IPS-15b (cell line): ENCODE measurements around the gene NEGR1.

Experiments
- H3K27me3 ChIP-seq: one replicate; pipeline ENCODE4 v1.6.1; 2013; ENCODE audit warnings: low read length; ENCODE audit not compliant: control insufficient read depth, insufficient read depth
- H3K36me3 ChIP-seq: one replicate; pipeline ENCODE4 v1.6.1; 2013; ENCODE audit warnings: low read length; ENCODE audit not compliant: control insufficient read depth, insufficient read depth
- H3K4me1 ChIP-seq: one replicate; pipeline ENCODE4 v1.6.1; 2013; ENCODE audit warnings: mild to moderate bottlenecking, low read length; ENCODE audit not compliant: control insufficient read depth, insufficient read depth
- H3K4me3 ChIP-seq: one replicate; pipeline ENCODE4 v1.5.1; 2013; ENCODE audit warnings: low read depth, low read length
- H3K9ac ChIP-seq: one replicate; pipeline ENCODE4 v1.6.1; 2013; ENCODE audit warnings: low read depth, mild to moderate bottlenecking, low read length
- H3K9me3 ChIP-seq: one replicate; pipeline ENCODE4 v1.6.1; 2013; ENCODE audit warnings: mild to moderate bottlenecking, low read length; ENCODE audit not compliant: control insufficient read depth, insufficient read depth

NEGR1 gene

GRCh38 chr1:72063364-72064044 is 218.8 kb downstream of the NEGR1 start:
- Histone ChIP-seq H3K4me1 (no peaks in the 10 kb centered on the region), H3K9me3 (no peaks in the 10 kb centered on the region), H3K4me3 (no peak overlapping the region), H3K36me3 (no peaks in the 10 kb centered on the region), H3K27me3 (no peaks in the 10 kb centered on the region), H3K9ac (no peak overlapping the region)

DNA sequence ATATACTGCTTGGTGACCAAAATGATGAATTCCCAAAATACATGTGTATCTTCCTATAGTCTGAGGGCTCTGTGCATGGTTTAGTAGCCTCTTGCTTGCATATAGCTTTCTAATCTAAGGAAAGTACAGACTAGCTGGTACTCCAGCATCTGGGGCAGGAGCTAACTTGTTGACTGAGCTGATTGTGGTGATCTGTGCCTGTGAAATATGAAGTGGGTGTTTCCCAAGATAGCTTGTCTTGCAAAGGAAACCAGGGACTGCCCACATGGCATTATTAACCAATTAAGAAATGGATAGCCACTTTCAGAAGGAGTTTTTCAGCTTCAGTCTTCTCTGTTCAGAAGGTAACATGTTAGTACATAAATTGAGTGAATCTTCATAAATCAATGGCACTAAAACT is 219.8 kb downstream of the NEGR1 start:
- H3K4me1 ChIP-seq, result no peaks in the 10 kb centered on the region
- no peaks in the 10 kb centered on the region for H3K27me3 ChIP-seq
- H3K9ac ChIP-seq, result no peak overlapping the region
- no peaks in the 10 kb centered on the region for H3K9me3 ChIP-seq
- no peak overlapping the region for H3K4me3 ChIP-seq
- no peaks in the 10 kb centered on the region for H3K36me3 ChIP-seq

GRCh38 chr1:72060466-72061245 is 221.7 kb downstream of the NEGR1 start:
- no peaks in the 10 kb centered on the region for H3K4me1 ChIP-seq
- H3K9ac ChIP-seq, result no peak overlapping the region
- no peaks in the 10 kb centered on the region for H3K36me3 ChIP-seq
- no peaks in the 10 kb centered on the region for H3K27me3 ChIP-seq
- H3K9me3 ChIP-seq, result no peaks in the 10 kb centered on the region
- H3K4me3 ChIP-seq, result no peak overlapping the region

- no peak overlapping the region for H3K4me3 ChIP-seq
- no peaks in the 10 kb centered on the region for H3K27me3 ChIP-seq
- H3K9ac ChIP-seq, result no peak overlapping the region
- no peaks in the 10 kb centered on the region for H3K9me3 ChIP-seq
- no peaks in the 10 kb centered on the region for H3K4me1 ChIP-seq
- H3K36me3 ChIP-seq, result no peaks in the 10 kb centered on the region
Measured at GRCh38 chr1:72056516-72056915, 225.8 kb downstream of the NEGR1 start.

DNA sequence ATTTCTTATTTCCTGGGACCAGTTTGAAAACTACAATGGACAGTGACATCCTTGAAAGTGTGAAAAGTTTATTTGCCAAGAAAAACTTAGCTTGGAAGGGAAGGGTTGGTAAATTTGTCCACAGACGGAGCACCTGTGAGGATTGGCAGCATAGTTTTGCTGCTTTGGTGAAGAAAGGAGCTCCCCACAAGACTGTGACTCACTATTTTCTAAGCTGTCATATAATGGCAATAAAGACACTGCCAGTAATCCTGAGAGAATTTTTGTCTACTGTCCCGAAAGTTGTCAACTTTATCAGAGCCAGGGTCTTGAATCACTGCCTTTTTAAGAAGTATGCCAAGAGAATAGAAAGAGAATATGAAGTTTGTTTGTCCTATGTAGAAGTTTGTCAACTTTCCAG is 230.8 kb downstream of the NEGR1 start:
- Histone ChIP-seq H3K9ac (no peak overlapping the region), H3K4me1 (no peaks in the 10 kb centered on the region), H3K36me3 (no peaks in the 10 kb centered on the region), H3K4me3 (no peak overlapping the region), H3K27me3 (no peaks in the 10 kb centered on the region), H3K9me3 (no peaks in the 10 kb centered on the region)

GRCh38 chr1:72050551-72050950 is 231.8 kb downstream of the NEGR1 start:
- no peak overlapping the region for H3K4me3 ChIP-seq
- no peaks in the 10 kb centered on the region for H3K36me3 ChIP-seq
- H3K9ac ChIP-seq, result no peak overlapping the region
- no peaks in the 10 kb centered on the region for H3K4me1 ChIP-seq
- no peaks in the 10 kb centered on the region for H3K9me3 ChIP-seq
- H3K27me3 ChIP-seq, result no peaks in the 10 kb centered on the region

DNA sequence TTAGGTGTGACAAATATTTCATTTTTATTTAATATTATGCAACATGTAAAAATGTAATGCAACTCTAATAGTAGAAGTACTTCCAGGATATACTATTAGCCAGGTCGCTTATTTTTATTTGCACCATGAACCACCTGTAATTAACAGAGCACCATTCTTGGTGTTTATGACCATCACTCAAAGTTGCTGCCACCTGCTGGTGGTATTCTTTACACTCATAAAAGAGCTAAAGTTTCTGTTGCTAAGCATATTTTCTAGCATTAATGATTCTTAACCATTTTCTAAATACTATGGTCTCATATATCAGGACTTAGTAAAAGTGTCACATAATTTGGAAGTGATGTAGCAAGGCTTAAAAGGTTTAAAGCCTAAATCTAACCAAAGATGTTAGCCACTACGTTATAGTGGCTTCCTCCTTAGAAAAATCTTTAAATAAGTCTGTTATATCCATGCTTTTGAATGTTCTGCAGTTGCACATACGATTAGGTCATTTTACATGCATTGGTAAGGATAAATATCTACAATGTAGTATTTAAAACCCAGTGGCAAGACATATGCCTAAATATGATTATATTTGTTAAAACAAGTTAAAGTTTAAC is 244.5 kb downstream of the NEGR1 start:
- Histone ChIP-seq H3K9me3 (no peaks in the 10 kb centered on the region), H3K36me3 (no peaks in the 10 kb centered on the region), H3K9ac (no peak overlapping the region), H3K4me1 (peaks cover 6% of the 10 kb centered on the region), H3K4me3 (no peak overlapping the region), H3K27me3 (no peaks in the 10 kb centered on the region)

DNA sequence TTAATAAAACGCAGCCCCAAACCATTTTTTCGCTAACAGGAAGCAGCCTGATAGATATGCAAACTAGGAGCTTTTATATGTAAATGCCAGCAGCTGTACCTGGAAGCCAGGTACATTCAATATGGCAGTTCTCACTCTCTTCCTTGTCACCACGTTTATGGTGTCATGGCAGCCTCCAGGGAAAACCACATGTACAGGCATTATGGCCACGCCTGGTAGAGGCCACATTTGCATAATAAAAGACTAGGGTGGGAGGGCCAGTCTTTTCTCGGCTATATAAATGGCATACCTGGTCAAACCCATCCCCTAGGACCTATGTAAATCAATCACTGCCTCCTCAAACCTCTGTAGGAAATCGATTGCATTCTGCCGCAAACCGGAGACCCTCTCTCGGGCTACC is 247.5 kb downstream of the NEGR1 start:
- H3K27me3 ChIP-seq, result no peaks in the 10 kb centered on the region
- no peaks in the 10 kb centered on the region for H3K9me3 ChIP-seq
- H3K36me3 ChIP-seq, result no peaks in the 10 kb centered on the region
- no peak overlapping the region for H3K9ac ChIP-seq
- H3K4me3 ChIP-seq, result no peak overlapping the region
- H3K4me1 ChIP-seq, result peaks cover 6% of the 10 kb centered on the region

GRCh38 chr1:72023063-72023930 is 259.0 kb downstream of the NEGR1 start:
- H3K9ac ChIP-seq, result no peak overlapping the region
- no peak overlapping the region for H3K4me3 ChIP-seq
- peaks cover 25% of the 10 kb centered on the region for H3K4me1 ChIP-seq
- no peaks in the 10 kb centered on the region for H3K9me3 ChIP-seq
- no peaks in the 10 kb centered on the region for H3K36me3 ChIP-seq
- no peaks in the 10 kb centered on the region for H3K27me3 ChIP-seq

GRCh38 chr1:72018562-72018961 is 263.8 kb downstream of the NEGR1 start:
- Histone ChIP-seq H3K4me3 (no peak overlapping the region), H3K36me3 (no peaks in the 10 kb centered on the region), H3K9me3 (no peaks in the 10 kb centered on the region), H3K27me3 (no peaks in the 10 kb centered on the region), H3K9ac (no peak overlapping the region), H3K4me1 (peaks cover 16% of the 10 kb centered on the region)

DNA sequence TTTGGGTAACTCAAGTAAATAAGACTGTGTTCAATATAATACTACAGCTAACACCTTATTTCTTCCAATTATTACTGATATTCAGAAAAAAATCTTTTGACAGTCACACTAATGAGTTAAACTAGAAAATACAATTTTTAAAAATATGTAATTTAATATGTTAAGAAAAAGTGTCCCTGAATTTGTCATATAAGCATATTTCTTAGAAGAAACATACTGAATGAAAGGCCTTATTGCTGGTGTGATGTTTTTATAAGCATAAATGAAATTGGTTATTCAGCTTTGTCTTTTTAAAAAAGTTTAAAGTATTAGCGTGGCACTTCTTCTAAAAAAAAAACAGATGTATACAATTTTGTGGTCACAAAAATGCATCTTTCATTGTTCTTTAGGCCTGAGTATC is 267.3 kb downstream of the NEGR1 start:
- no peaks in the 10 kb centered on the region for H3K9me3 ChIP-seq
- no peaks in the 10 kb centered on the region for H3K27me3 ChIP-seq
- no peak overlapping the region for H3K4me3 ChIP-seq
- peaks cover 5% of the 10 kb centered on the region for H3K4me1 ChIP-seq
- no peaks in the 10 kb centered on the region for H3K36me3 ChIP-seq
- no peak overlapping the region for H3K9ac ChIP-seq
